ENCODE data around the gene SORCS2. TPM values are rescaled to one million over a fixed set of nuclear protein-coding genes. Genes with fewer than 3 reads are reported as not detected.

SORCS2 gene
- total RNA-seq, 5 donors from 2014 or later (not counting 1 experiment from before 2014, with no cell fraction given), result 0.22 TPM; not detected in 4

GRCh38 chr4:7431696-7432530, 239.6 kb downstream of the SORCS2 start:
- H3K27ac Mint-ChIP-seq, result no peak overlapping the region
- POLR2A ChIA-PET, result no interaction called here
- Histone ChIP-seq H3K9me3 (no peaks in the 10 kb centered on the region), H3K36me3 (ENCODE audit: control insufficient read depth in 2 of 2, extremely low read depth in 1 of 2, insufficient read depth in 1 of 2, low read length in 1 of 2) (no peaks in the 10 kb centered on the region), H3K4me3 (ENCODE audit: control insufficient read depth in 1 of 2, extremely low read depth in 1 of 2, low read length in 1 of 2) (no peak overlapping the region), H3K27ac (ENCODE audit: low read length) (no peak overlapping the region), H3K27me3 (replicated peaks in 1 of 2; ENCODE audit: control insufficient read depth in 2 of 2, extremely low read depth in 1 of 2, insufficient read depth in 2 of 2, low read length in 1 of 2) (peaks cover 0 to 19% of the 10 kb centered on the region in 2 experiments), H3K4me1 (ENCODE audit: control insufficient read depth in 1 of 2, extremely low read depth in 1 of 2, insufficient read depth in 2 of 2, low read length in 2 of 2) (no peaks in the 10 kb centered on the region)
- DNase-seq (no peak), ATAC-seq (replicated peaks in 1 of 4) (no peak)
- no peaks in the 10 kb centered on the region for H3K36me3 Mint-ChIP-seq
- CTCF ChIA-PET, result interaction anchor here in 1 of 2 donors (0.6 kb wide), 1 partner anchor 219 kb away, joined by 4 read pairs; no protein-coding TSS in a partner anchor
- no peak overlapping the region for H3K4me3 Mint-ChIP-seq
- 79% methylated on average over 18 of the region's 27 CpGs for WGBS (ENCODE audit: insufficient coverage)
- H3K9me3 Mint-ChIP-seq, result no peaks in the 10 kb centered on the region
- peaks cover 0 to 6% (median 0%) of the 10 kb centered on the region in 3 donors for H3K4me1 Mint-ChIP-seq
- H3K27me3 Mint-ChIP-seq, result peaks cover 5 to 8% of the 10 kb centered on the region in 2 donors

GRCh38 chr4:7432531-7433375, 240.4 kb downstream of the SORCS2 start:
- POLR2A ChIA-PET, result no interaction called here
- no peak overlapping the region for H3K4me3 Mint-ChIP-seq
- DNase-seq (no peak), ATAC-seq (replicated peaks in 1 of 4) (no peak)
- no peaks in the 10 kb centered on the region for H3K9me3 Mint-ChIP-seq
- H3K36me3 Mint-ChIP-seq, result no peaks in the 10 kb centered on the region
- H3K9me3 ChIP-seq, result no peaks in the 10 kb centered on the region
- peaks cover 0 to 6% (median 0%) of the 10 kb centered on the region in 3 donors for H3K4me1 Mint-ChIP-seq
- 88% methylated on average over 15 of the region's 23 CpGs for WGBS (ENCODE audit: insufficient coverage)
- CTCF ChIA-PET, result no interaction called here
- peaks cover 3% of the 10 kb centered on the region in 2 donors for H3K27me3 Mint-ChIP-seq
- no peaks in the 10 kb centered on the region for H3K4me1 ChIP-seq (ENCODE audit: control insufficient read depth in 1 of 2, extremely low read depth in 1 of 2, insufficient read depth in 2 of 2, low read length in 2 of 2)
- peaks cover 0 to 13% of the 10 kb centered on the region in 2 experiments for H3K27me3 ChIP-seq (replicated peaks in 1 of 2; ENCODE audit: control insufficient read depth in 2 of 2, extremely low read depth in 1 of 2, insufficient read depth in 2 of 2, low read length in 1 of 2)
- H3K27ac Mint-ChIP-seq, result no peak overlapping the region
- H3K27ac ChIP-seq (ENCODE audit: low read length), result no peak overlapping the region
- no peak overlapping the region for H3K4me3 ChIP-seq (ENCODE audit: control insufficient read depth in 1 of 2, extremely low read depth in 1 of 2, low read length in 1 of 2)
- H3K36me3 ChIP-seq (ENCODE audit: control insufficient read depth in 2 of 2, extremely low read depth in 1 of 2, insufficient read depth in 1 of 2, low read length in 1 of 2), result no peaks in the 10 kb centered on the region

- H3K4me3 Mint-ChIP-seq, result no peak overlapping the region
- Histone ChIP-seq H3K36me3 (ENCODE audit: control insufficient read depth in 2 of 2, extremely low read depth in 1 of 2, insufficient read depth in 1 of 2, low read length in 1 of 2) (no peaks in the 10 kb centered on the region), H3K4me1 (ENCODE audit: control insufficient read depth in 1 of 2, extremely low read depth in 1 of 2, insufficient read depth in 2 of 2, low read length in 2 of 2) (no peaks in the 10 kb centered on the region), H3K27me3 (replicated peaks in 1 of 2; ENCODE audit: control insufficient read depth in 2 of 2, extremely low read depth in 1 of 2, insufficient read depth in 2 of 2, low read length in 1 of 2) (peaks cover 0 to 13% of the 10 kb centered on the region in 2 experiments), H3K9me3 (no peaks in the 10 kb centered on the region), H3K27ac (ENCODE audit: low read length) (no peak overlapping the region), H3K4me3 (ENCODE audit: control insufficient read depth in 1 of 2, extremely low read depth in 1 of 2, low read length in 1 of 2) (no peak overlapping the region)
- H3K4me1 Mint-ChIP-seq, result peaks cover 0 to 6% (median 0%) of the 10 kb centered on the region in 3 donors
- 79% methylated on average over 28 of the region's 28 CpGs for WGBS (ENCODE audit: insufficient coverage)
- peaks cover 3% of the 10 kb centered on the region in 2 donors for H3K27me3 Mint-ChIP-seq
- ChIA-PET CTCF (no interaction called here), POLR2A (no interaction called here)
- H3K27ac Mint-ChIP-seq, result no peak overlapping the region
- DNase-seq, result no peak
- H3K36me3 Mint-ChIP-seq, result no peaks in the 10 kb centered on the region
- H3K9me3 Mint-ChIP-seq, result no peaks in the 10 kb centered on the region
- no peak for ATAC-seq (replicated peaks in 1 of 4)
Measured at GRCh38 chr4:7433376-7434140, 241.2 kb downstream of the SORCS2 start.

GRCh38 chr4:7434141-7434765, 241.9 kb downstream of the SORCS2 start:
- CTCF ChIA-PET, result no interaction called here
- Histone ChIP-seq H3K27ac (ENCODE audit: low read length) (no peak overlapping the region), H3K36me3 (ENCODE audit: control insufficient read depth in 2 of 2, extremely low read depth in 1 of 2, insufficient read depth in 1 of 2, low read length in 1 of 2) (no peaks in the 10 kb centered on the region), H3K27me3 (replicated peaks in 1 of 2; ENCODE audit: control insufficient read depth in 2 of 2, extremely low read depth in 1 of 2, insufficient read depth in 2 of 2, low read length in 1 of 2) (peaks cover 0 to 13% of the 10 kb centered on the region in 2 experiments), H3K9me3 (no peaks in the 10 kb centered on the region), H3K4me3 (ENCODE audit: control insufficient read depth in 1 of 2, extremely low read depth in 1 of 2, low read length in 1 of 2) (no peak overlapping the region), H3K4me1 (ENCODE audit: control insufficient read depth in 1 of 2, extremely low read depth in 1 of 2, insufficient read depth in 2 of 2, low read length in 2 of 2) (no peaks in the 10 kb centered on the region)
- Mint-ChIP-seq H3K36me3 (no peaks in the 10 kb centered on the region), H3K27ac (no peak overlapping the region), H3K9me3 (no peaks in the 10 kb centered on the region), H3K27me3 (peaks cover 0 to 3% of the 10 kb centered on the region in 2 donors), H3K4me3 (no peak overlapping the region), H3K4me1 (peaks cover 0 to 6% (median 0%) of the 10 kb centered on the region in 3 donors)
- ATAC-seq (replicated peaks in 1 of 4), result no peak
- POLR2A ChIA-PET, result no interaction called here
- WGBS (ENCODE audit: insufficient coverage), result 85% methylated on average over 25 of the region's 26 CpGs
- no peak for DNase-seq

- ChIA-PET POLR2A (no interaction called here), CTCF (no interaction called here)
- Histone ChIP-seq H3K27me3 (replicated peaks in 1 of 2; ENCODE audit: control insufficient read depth in 2 of 2, extremely low read depth in 1 of 2, insufficient read depth in 2 of 2, low read length in 1 of 2) (peaks cover 0 to 9% of the 10 kb centered on the region in 2 experiments), H3K9me3 (no peaks in the 10 kb centered on the region), H3K4me3 (ENCODE audit: control insufficient read depth in 1 of 2, extremely low read depth in 1 of 2, low read length in 1 of 2) (no peak within 1 kb of the TSS), H3K36me3 (ENCODE audit: control insufficient read depth in 2 of 2, extremely low read depth in 1 of 2, insufficient read depth in 1 of 2, low read length in 1 of 2) (no peaks in the 10 kb centered on the region), H3K27ac (ENCODE audit: low read length) (no peak within 1 kb of the TSS), H3K4me1 (ENCODE audit: control insufficient read depth in 1 of 2, extremely low read depth in 1 of 2, insufficient read depth in 2 of 2, low read length in 2 of 2) (no peaks in the 10 kb centered on the region)
- Mint-ChIP-seq H3K27ac (no peak within 1 kb of the TSS), H3K9me3 (no peaks in the 10 kb centered on the region), H3K4me3 (no peak within 1 kb of the TSS), H3K36me3 (no peaks in the 10 kb centered on the region), H3K4me1 (peaks cover 0 to 6% (median 0%) of the 10 kb centered on the region in 3 donors), H3K27me3 (peaks cover 0 to 5% of the 10 kb centered on the region in 2 donors)
- DNase-seq (no peak), ATAC-seq (replicated peaks in 1 of 4) (no peak)
- WGBS (ENCODE audit: insufficient coverage), result 51% methylated on average over 7 of the region's 7 CpGs
Measured at GRCh38 chr4:7434766-7435150, 242.4 kb downstream of the SORCS2 start, which contains the start of gene PSAPL1. Gene PSAPL1 (minus strand): TSS chr4:7434930. CDS start chr4:7434879, 51 bp downstream.
